OCI-LY1 (cell line): Measurements from ENCODE around the gene EIF5A.

Experiments used
- H2AFZ ChIP-seq: fragments of 200-600 bp; sonication (generic), shearing (Covaris generic); 2 replicates; pipeline ENCODE4 v1.6.0; 2014; ENCODE audit warnings: antibody characterized with exemption, mild to moderate bottlenecking, low read length
- H3F3A ChIP-seq: fragments of 200-600 bp; sonication (generic), shearing (Covaris generic); 2 replicates; pipeline ENCODE4 v1.6.0; 2014; ENCODE audit warnings: mild to moderate bottlenecking, antibody characterized with exemption, low read length, moderate library complexity; ENCODE audit not compliant: insufficient read depth
- H3K27ac ChIP-seq: fragments of 200-600 bp; sonication (generic); 2 replicates; pipeline ENCODE4 v1.5.1; 2014; ENCODE audit warnings: low read length, mixed run types, mild to moderate bottlenecking, low read depth; ENCODE audit not compliant: poor library complexity, severe bottlenecking
- H3K27me3 ChIP-seq: fragments of 200-600 bp; sonication (generic); 2 replicates; pipeline ENCODE4 v1.6.0; 2014; ENCODE audit warnings: antibody characterized with exemption, mild to moderate bottlenecking, low read length, moderate library complexity; ENCODE audit not compliant: insufficient read depth
- H3K36me3 ChIP-seq: fragments of 200-600 bp; sonication (generic); 2 replicates; pipeline ENCODE4 v1.6.1; 2014; ENCODE audit warnings: mild to moderate bottlenecking, antibody characterized with exemption, low read length, moderate library complexity, mixed read lengths; ENCODE audit not compliant: insufficient read depth
- H3K4me1 ChIP-seq: fragments of 200-600 bp; sonication (generic); 2 replicates; pipeline ENCODE4 v1.5.1; 2014; ENCODE audit warnings: mild to moderate bottlenecking, low read length, moderate library complexity; ENCODE audit not compliant: insufficient read depth, severe bottlenecking
- H3K4me2 ChIP-seq: fragments of 200-600 bp; sonication (generic), shearing (Covaris generic); 2 replicates; pipeline ENCODE4 v1.6.1; 2014; ENCODE audit warnings: low read length
- H3K4me3 ChIP-seq: fragments of 200-600 bp; sonication (generic); 2 replicates; pipeline ENCODE4 v1.5.1; 2014; ENCODE audit warnings: low read length, low read depth, mild to moderate bottlenecking, mixed read lengths; ENCODE audit not compliant: poor library complexity, severe bottlenecking
- H3K79me2 ChIP-seq: fragments of 200-600 bp; shearing (Covaris generic); 2 replicates; pipeline ENCODE4 v1.6.1; 2016; ENCODE audit warnings: mixed run types, low read length, mixed read lengths; ENCODE audit not compliant: insufficient read depth
- H3K9ac ChIP-seq: fragments of 200-600 bp; sonication (generic), shearing (Covaris generic); 2 replicates; pipeline ENCODE4 v1.6.1; 2014; ENCODE audit warnings: mild to moderate bottlenecking, low read length, mixed read lengths
- H3K9me2 ChIP-seq: fragments of 200-600 bp; sonication (generic), shearing (Covaris generic); 2 replicates; pipeline ENCODE4 v1.6.1; 2014; ENCODE audit warnings: low read depth, mild to moderate bottlenecking, low read length, mixed read lengths
- H3K9me3 ChIP-seq: fragments of 200-600 bp; shearing (Covaris generic); 2 replicates; pipeline ENCODE4 v1.6.1; 2014; ENCODE audit warnings: low read length, mixed read lengths
- H4K20me1 ChIP-seq: fragments of 200-600 bp; sonication (generic), shearing (Covaris generic); 2 replicates; pipeline ENCODE4 v1.6.0; 2016; ENCODE audit warnings: mild to moderate bottlenecking, low read length; ENCODE audit not compliant: insufficient read depth
- CTCF ChIP-seq: fragments of 200-600 bp; sonication (generic), shearing (Covaris generic); IDR thresholded peaks from 2 replicates; pipeline ENCODE4 v1.5.1; 2017; ENCODE audit warnings: mild to moderate bottlenecking, antibody characterized with exemption, low read length, moderate library complexity, mixed read lengths
- EZH2 ChIP-seq: fragments of 200-600 bp; sonication (generic), shearing (Covaris generic); IDR thresholded peaks from 2 replicates; pipeline ENCODE4 v1.8.0; 2017; ENCODE audit warnings: borderline replicate concordance, mixed run types, mild to moderate bottlenecking, antibody characterized with exemption, low read length, moderate library complexity, mixed read lengths

EIF5A gene

GRCh38 chr17:7292194-7292593 is 15.2 kb upstream of the EIF5A start:
- H3K9ac ChIP-seq = no peak overlapping the region
- no peaks in the 10 kb centered on the region for H3K36me3 ChIP-seq
- H2AFZ ChIP-seq = no peak overlapping the region
- no peaks in the 10 kb centered on the region for H3K9me2 ChIP-seq
- no peak overlapping the region for H3K4me2 ChIP-seq
- no peak overlapping the region for H3K27ac ChIP-seq
- H3K4me3 ChIP-seq = no peak overlapping the region
- peaks cover 19% of the 10 kb centered on the region for H3K4me1 ChIP-seq
- no peaks in the 10 kb centered on the region for H3K79me2 ChIP-seq
- no peak for TF ChIP-seq EZH2
- no peak for TF ChIP-seq CTCF
- no peaks in the 10 kb centered on the region for H4K20me1 ChIP-seq
- no peaks in the 10 kb centered on the region for H3F3A ChIP-seq
- peaks cover 5% of the 10 kb centered on the region for H3K27me3 ChIP-seq
- H3K9me3 ChIP-seq = no peaks in the 10 kb centered on the region

GRCh38 chr17:7292729-7293128 is 14.7 kb upstream of the EIF5A start:
- Histone ChIP-seq H2AFZ (no peak overlapping the region), H3K27me3 (peaks cover 5% of the 10 kb centered on the region), H3K9me2 (no peaks in the 10 kb centered on the region), H3K79me2 (no peaks in the 10 kb centered on the region), H3F3A (no peaks in the 10 kb centered on the region), H3K4me1 (peaks cover 19% of the 10 kb centered on the region), H3K27ac (no peak overlapping the region), H3K9me3 (no peaks in the 10 kb centered on the region), H4K20me1 (no peaks in the 10 kb centered on the region), H3K36me3 (no peaks in the 10 kb centered on the region), H3K9ac (no peak overlapping the region), H3K4me2 (no peak overlapping the region), H3K4me3 (no peak overlapping the region)
- TF ChIP-seq CTCF (no peak), EZH2 (no peak)

DNA sequence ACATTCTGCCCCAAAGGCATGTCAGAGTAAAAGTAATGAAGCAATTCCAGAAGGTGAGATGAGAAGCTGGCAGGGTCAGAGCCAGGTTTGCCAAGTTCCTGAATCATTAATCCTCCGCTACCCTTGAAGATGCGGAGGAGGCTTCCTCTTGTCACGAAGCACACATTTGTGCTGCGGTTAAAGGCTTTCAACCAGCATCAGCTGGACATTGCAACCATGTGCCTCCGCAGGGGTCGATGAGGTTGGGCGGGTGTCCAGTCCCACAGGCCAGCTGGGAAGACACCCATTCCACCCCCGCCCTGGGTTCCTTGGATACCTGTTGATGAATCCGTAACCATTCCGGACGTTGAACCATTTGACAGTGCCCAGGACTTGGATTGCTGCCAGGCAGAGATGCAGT is 14.3 kb upstream of the EIF5A start:
- peaks cover 2% of the 10 kb centered on the region for H3K27me3 ChIP-seq
- H3K27ac ChIP-seq = no peak overlapping the region
- no peak overlapping the region for H3K4me3 ChIP-seq
- no peaks in the 10 kb centered on the region for H3K9me2 ChIP-seq
- H3K9ac ChIP-seq = no peak overlapping the region
- TF ChIP-seq EZH2 (no peak), CTCF (no peak)
- no peaks in the 10 kb centered on the region for H4K20me1 ChIP-seq
- H2AFZ ChIP-seq = no peak overlapping the region
- no peaks in the 10 kb centered on the region for H3K79me2 ChIP-seq
- no peaks in the 10 kb centered on the region for H3F3A ChIP-seq
- no peak overlapping the region for H3K4me2 ChIP-seq
- no peaks in the 10 kb centered on the region for H3K36me3 ChIP-seq
- no peaks in the 10 kb centered on the region for H3K9me3 ChIP-seq
- H3K4me1 ChIP-seq = peaks cover 19% of the 10 kb centered on the region
